Panc1 (cell line): ENCODE measurements around the gene MADCAM1.

Experiments used
- SIN3A ChIP-seq: IDR thresholded peaks from 2 replicates; pipeline ENCODE4 v1.6.1; 2012; ENCODE audit warnings: low read depth, mild to moderate bottlenecking, low read length, moderate library complexity, borderline replicate concordance; ENCODE audit not compliant: insufficient read depth
- TF ChIP-seq, protein P1 (sequence below): fragments of 450-650 bp; IDR thresholded peaks from 2 replicates; pipeline ENCODE4 v1.5.1; 2017; ENCODE audit warnings: mild to moderate bottlenecking
- TF ChIP-seq, protein P2 (sequence below), 2 experiments: IDR thresholded peaks; 2 replicates each; pipeline ENCODE4 v1.6.1; 2011 to 2012; ENCODE audit warnings: low read depth in 2 of 2, control low read depth in 1 of 2, low read length in 1 of 2, mild to moderate bottlenecking in 1 of 2, moderate library complexity in 1 of 2; ENCODE audit not compliant: insufficient read depth in 1 of 2

GRCh38 chr19:480016-480855 is 16.1 kb upstream of the MADCAM1 start:
- no peak for TF ChIP-seq SIN3A
- TF ChIP-seq, protein P1, sequence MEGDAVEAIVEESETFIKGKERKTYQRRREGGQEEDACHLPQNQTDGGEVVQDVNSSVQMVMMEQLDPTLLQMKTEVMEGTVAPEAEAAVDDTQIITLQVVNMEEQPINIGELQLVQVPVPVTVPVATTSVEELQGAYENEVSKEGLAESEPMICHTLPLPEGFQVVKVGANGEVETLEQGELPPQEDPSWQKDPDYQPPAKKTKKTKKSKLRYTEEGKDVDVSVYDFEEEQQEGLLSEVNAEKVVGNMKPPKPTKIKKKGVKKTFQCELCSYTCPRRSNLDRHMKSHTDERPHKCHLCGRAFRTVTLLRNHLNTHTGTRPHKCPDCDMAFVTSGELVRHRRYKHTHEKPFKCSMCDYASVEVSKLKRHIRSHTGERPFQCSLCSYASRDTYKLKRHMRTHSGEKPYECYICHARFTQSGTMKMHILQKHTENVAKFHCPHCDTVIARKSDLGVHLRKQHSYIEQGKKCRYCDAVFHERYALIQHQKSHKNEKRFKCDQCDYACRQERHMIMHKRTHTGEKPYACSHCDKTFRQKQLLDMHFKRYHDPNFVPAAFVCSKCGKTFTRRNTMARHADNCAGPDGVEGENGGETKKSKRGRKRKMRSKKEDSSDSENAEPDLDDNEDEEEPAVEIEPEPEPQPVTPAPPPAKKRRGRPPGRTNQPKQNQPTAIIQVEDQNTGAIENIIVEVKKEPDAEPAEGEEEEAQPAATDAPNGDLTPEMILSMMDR: peak; percentile 73
- TF ChIP-seq, protein P2, sequence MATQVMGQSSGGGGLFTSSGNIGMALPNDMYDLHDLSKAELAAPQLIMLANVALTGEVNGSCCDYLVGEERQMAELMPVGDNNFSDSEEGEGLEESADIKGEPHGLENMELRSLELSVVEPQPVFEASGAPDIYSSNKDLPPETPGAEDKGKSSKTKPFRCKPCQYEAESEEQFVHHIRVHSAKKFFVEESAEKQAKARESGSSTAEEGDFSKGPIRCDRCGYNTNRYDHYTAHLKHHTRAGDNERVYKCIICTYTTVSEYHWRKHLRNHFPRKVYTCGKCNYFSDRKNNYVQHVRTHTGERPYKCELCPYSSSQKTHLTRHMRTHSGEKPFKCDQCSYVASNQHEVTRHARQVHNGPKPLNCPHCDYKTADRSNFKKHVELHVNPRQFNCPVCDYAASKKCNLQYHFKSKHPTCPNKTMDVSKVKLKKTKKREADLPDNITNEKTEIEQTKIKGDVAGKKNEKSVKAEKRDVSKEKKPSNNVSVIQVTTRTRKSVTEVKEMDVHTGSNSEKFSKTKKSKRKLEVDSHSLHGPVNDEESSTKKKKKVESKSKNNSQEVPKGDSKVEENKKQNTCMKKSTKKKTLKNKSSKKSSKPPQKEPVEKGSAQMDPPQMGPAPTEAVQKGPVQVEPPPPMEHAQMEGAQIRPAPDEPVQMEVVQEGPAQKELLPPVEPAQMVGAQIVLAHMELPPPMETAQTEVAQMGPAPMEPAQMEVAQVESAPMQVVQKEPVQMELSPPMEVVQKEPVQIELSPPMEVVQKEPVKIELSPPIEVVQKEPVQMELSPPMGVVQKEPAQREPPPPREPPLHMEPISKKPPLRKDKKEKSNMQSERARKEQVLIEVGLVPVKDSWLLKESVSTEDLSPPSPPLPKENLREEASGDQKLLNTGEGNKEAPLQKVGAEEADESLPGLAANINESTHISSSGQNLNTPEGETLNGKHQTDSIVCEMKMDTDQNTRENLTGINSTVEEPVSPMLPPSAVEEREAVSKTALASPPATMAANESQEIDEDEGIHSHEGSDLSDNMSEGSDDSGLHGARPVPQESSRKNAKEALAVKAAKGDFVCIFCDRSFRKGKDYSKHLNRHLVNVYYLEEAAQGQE (IDR thresholded peaks at IDR 0.05; ENCODE audit: insufficient read depth in 1 of 2, low read depth in 2 of 2, low read length in 1 of 2): no peak
